DLD1 (cell line): ENCODE results near the gene RD3L.

Experiments used
- in situ Hi-C: cut with HindIII; loops from 2 replicates; pipeline ENCODE4 v1.10.0; 2017; ENCODE audit warnings: low sequenced_read_pairs

RD3L gene

DNA sequence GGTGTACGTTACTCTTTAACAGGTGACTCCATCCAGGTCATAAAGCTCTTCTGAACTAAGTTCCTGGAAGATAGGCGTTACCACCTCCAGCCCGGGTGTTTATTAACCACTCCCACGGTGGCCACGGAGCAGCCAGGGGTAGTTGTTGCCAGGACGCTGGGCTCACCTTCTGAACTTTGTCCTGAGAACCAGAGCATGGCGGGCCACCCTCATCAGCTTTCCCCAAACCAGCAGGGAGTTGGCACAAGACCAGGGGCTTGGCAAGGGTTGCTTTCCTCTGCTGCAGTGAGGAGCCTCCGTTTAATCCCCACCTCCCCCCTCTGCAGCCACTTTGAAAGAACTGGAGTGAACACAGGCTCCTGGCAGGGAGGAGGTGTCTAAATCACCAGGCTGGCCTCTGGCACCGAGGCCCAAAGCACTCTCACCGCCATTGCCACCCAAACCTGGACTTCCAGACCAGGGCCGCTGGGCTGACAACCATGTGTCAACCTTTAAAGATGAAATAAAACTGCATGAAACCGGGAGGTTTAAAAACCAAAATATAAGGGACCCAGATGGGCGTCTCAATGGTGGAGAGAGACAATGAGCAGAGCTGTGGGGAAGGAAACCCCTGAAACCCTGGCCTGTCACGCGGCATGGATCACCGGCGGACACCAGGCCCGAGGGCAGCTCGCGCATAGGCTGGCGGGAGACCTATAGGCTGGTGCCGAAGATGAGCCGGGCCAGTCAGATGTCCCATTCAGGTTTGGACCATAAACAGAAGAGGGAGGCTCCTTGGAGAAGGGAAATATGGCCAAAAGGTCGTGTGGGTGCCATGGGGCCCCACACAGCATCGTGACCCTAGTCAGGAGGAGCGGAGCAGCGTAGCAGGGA is 45.0 kb downstream of the RD3L start:
- in situ Hi-C loops = no loop called here

DNA sequence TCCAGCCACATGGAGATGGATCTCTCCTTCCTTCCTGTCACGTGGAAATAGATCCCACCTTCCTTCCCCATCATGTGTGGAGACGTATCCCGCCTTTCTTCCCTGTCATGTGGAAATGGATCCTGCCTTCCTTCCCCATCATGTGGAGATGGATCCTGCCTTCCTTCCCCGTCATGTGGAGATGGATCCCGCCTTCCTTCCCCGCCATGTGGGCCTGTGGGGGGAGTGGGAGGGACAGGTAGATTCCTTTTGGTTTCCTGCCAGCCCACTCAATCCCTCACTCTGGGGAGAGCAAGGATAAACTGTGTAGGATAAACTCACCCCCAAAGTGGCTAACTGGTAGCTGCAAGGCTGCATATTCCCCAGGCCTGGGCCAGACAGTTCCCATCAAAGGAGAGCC is 45.8 kb downstream of the RD3L start:
- in situ Hi-C loops = no loop called here

GRCh38 chr14:103894723-103895059 is 47.6 kb downstream of the RD3L start:
- in situ Hi-C loops = no loop called here

GRCh38 chr14:103894034-103894722 is 48.2 kb downstream of the RD3L start:
- in situ Hi-C loops = no loop called here

DNA sequence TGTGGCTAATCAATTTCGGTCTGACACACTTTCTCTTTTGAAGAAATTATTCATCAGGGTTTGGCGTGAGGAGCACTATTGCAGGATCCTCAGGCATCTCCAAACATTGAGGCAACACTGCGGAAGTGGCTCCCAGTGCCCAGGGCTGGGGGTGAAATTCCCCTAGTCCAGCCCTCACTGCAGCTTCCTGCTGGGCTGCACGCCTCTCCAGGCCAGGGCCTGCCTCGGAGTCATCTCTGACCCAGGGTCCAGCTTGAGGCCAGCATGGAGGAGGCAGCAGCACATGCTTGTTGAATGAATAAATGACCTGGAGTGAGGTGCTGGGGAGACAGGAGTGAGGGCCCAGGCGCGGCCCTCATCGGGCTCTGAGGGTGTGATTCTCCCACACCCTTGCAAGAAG is 50.1 kb downstream of the RD3L start:
- in situ Hi-C loops = no loop called here

DNA sequence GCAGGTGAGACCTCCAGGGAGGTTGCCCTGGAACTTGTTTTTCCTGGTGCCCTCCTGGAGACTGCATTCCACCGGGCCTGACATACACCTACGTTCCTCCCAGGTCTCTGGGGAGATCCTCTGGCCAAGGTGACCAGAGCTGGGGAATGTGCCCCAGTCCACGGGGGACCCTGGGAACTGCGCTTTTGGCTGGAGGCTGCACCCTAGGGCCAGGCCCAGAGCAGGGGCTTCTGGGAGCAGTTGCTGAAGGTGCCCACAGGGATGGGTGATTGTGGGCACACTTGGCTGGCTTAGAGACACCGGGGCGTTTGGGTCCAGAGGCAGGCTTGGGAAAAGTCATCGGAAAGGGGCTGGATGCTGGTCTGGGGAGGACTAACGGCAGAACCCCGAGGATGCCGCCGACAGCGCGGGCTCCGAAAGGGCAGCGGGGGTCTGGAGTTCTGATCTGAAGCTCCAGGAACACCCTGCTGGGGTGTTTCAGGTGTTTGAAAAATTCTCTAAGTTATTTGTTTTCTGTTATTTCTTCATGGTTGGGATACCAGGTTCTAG is 50.6 kb downstream of the RD3L start:
- in situ Hi-C loops = no loop called here

DNA sequence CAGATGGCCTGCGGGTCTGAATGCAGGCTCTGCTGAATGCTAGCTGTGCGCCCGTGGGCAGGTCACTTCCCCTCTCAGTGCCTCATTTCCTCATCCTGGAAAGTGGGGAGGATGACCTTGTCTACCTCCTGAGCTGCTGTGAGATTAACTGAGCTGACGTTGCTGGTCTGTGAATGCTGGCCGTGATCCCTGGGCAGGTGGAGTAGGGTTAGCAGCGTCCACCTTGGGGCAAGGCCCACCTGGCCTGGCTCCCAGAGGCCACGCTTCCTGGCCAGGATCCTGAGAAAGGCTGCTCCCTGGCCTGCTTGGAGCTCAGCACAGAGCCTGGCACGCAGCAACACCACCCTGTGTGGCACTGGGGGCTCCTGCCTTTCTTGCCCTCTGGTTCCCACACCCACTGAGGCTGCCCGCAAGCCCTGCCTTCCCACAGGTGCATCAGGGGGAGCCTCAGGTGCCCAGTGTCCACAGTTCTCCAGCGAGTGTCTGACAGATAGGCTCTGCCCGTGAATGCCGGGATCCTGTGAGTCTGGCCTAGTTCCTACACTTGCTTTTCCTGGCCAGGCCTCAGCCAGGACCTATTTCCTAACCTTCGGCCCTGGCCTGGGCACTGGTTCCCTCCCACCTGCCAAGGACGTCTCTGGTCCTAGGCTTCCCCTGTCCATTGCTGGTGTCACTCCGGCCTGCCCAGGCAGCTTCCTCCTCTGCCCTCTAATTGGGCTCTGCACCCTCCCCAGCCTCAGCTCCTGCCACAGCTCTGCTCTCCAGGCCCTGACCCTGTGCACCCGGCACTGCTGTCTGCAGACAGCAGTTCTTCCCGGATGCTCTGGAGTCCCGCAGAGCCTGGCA is 51.3 kb downstream of the RD3L start:
- in situ Hi-C loops = no loop called here
